HFF-Myc (cell line): Measurements from ENCODE around the gene KCNAB2.

Source experiments
- DNase-seq: peaks from one replicate; pipeline ENCODE4 v3.0.0-alpha.2; 2011; ENCODE audit warnings: low read depth; ENCODE audit errors: extremely low read depth
- H3K4me3 ChIP-seq: replicated peaks from 2 replicates; pipeline ENCODE4 v1.5.1; 2011; ENCODE audit warnings: low read depth, mild to moderate bottlenecking, control low read depth, low read length
- CTCF ChIP-seq: IDR thresholded peaks from 2 replicates; pipeline ENCODE4 v1.5.1; 2012; ENCODE audit warnings: mild to moderate bottlenecking, low read depth, low read length, control low read depth; ENCODE audit errors: missing control alignments

Gene KCNAB2

GRCh38 chr1:6026095-6026809 is 19.4 kb upstream of the KCNAB2 start:
- no peak for TF ChIP-seq CTCF
- no peak overlapping the region for H3K4me3 ChIP-seq
- DNase-seq: peak; percentile 19

GRCh38 chr1:6027591-6027990 is 18.1 kb upstream of the KCNAB2 start:
- no peak overlapping the region for H3K4me3 ChIP-seq
- TF ChIP-seq CTCF: no peak
- no peak for DNase-seq

GRCh38 chr1:6028042-6028850 is 17.4 kb upstream of the KCNAB2 start:
- no peak overlapping the region for H3K4me3 ChIP-seq
- TF ChIP-seq CTCF: no peak
- DNase-seq: no peak

GRCh38 chr1:6029351-6029750 is 16.3 kb upstream of the KCNAB2 start:
- DNase-seq: no peak
- H3K4me3 ChIP-seq: no peak overlapping the region
- no peak for TF ChIP-seq CTCF

- no peak for DNase-seq
- no peak overlapping the region for H3K4me3 ChIP-seq
- TF ChIP-seq CTCF: no peak
Measured at GRCh38 chr1:6030132-6030531, 15.6 kb upstream of the KCNAB2 start.

GRCh38 chr1:6030547-6031261 is 15.0 kb upstream of the KCNAB2 start:
- DNase-seq: no peak
- no peak overlapping the region for H3K4me3 ChIP-seq

More at GRCh38 chr1:6030547-6031261, 15.0 kb upstream of the KCNAB2 start:
- TF ChIP-seq CTCF: no peak
